Measurements from ENCODE around the gene PPTC7. TPM values are rescaled to one million over a fixed set of nuclear protein-coding genes. Genes with fewer than 3 reads are reported as not detected.

The PPTC7 gene
- total and polyA plus RNA-seq, 2 of the 13 experiments (the other 11 are each of a cell fraction or from before 2014, with no cell fraction given), result 4.8 to 12.3 TPM

DNA sequence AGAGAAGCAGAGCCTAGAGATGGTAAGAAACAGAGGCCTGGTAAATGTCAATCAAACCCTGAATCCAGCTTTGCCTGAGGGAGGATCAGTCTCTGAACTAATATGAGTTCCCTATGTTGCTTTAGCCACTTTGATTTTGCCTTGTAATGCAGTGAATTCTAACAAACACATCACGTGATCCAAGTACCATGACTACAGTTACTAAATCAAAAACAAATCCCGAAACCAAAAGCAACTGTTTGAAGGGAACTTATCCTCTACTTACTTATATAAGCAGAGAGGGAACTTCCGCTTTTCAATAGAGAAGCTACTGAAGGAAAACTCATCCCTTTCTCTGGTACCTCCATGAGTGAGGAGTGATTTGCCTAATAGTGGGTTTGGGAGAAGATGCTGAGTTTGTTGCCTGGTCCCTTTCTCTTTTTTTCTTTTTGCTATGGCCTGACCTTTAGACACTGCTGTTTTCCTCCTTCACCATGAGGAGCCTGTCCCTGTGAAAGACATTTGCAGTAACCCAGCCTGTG is 7.7 kb upstream of the PPTC7 start:
- 8% methylated on average over 3 of the region's 3 CpGs for WGBS (ENCODE audit: low lambda C conversion rate)
- TF ChIP-seq BHLHE40 (IDR thresholded peaks at IDR 0.05; ENCODE audit: low read length) (peak; percentile 29; the same call in 1 of the 2 replicates), RFX1 (IDR thresholded peaks at IDR 0.05) (peak; percentile 38; the same call in 1 of the 2 replicates), ISX (CRISPR knock-in tag; conservative IDR thresholded peaks at IDR 0.05) (no peak), ZSCAN20 (CRISPR knock-in tag; IDR thresholded peaks at IDR 0.05; ENCODE audit: borderline replicate concordance) (no peak), ZNF234 (CRISPR knock-in tag; conservative IDR thresholded peaks at IDR 0.05) (no peak), GATAD2A (CRISPR knock-in tag; IDR thresholded peaks at IDR 0.05) (no peak), IKZF1 (IDR thresholded peaks at IDR 0.05) (no peak), JUND (CRISPR knock-in tag; IDR thresholded peaks at IDR 0.05) (no peak), HHEX (CRISPR knock-in tag; IDR thresholded peaks at IDR 0.05) (no peak), GTF2F1 (IDR thresholded peaks at IDR 0.05; ENCODE audit: low read length) (no peak), ZNF616 (CRISPR knock-in tag; IDR thresholded peaks at IDR 0.05; ENCODE audit: low read depth) (no peak), ZNF782 (CRISPR knock-in tag; IDR thresholded peaks at IDR 0.05; ENCODE audit: borderline replicate concordance) (no peak), MAF1 (CRISPR knock-in tag; IDR thresholded peaks at IDR 0.05; ENCODE audit: borderline replicate concordance) (no peak), NFKBIZ (CRISPR knock-in tag; IDR thresholded peaks at IDR 0.05) (no peak), ZNF3 (CRISPR knock-in tag; IDR thresholded peaks at IDR 0.05) (no peak), LCORL (IDR thresholded peaks at IDR 0.05) (0 out of 2 replicates have a peak, but pooled peaks have one; percentile 37), LCORL (CRISPR knock-in tag; IDR thresholded peaks at IDR 0.05) (no peak), RAD51 (IDR thresholded peaks at IDR 0.05; ENCODE audit: borderline replicate concordance) (peak; percentile 93), FOSL1 (CRISPR knock-in tag; IDR thresholded peaks at IDR 0.05; ENCODE audit: borderline replicate concordance) (no peak), SMARCC2 (IDR thresholded peaks at IDR 0.05) (no peak), TOE1 (CRISPR knock-in tag; IDR thresholded peaks at IDR 0.05) (no peak), SATB2 (CRISPR knock-in tag; IDR thresholded peaks at IDR 0.05) (no peak), AGO2 (optimal IDR thresholded peaks at IDR 0.05; ENCODE audit: low read depth, low read length) (no peak), DR1 (CRISPR knock-in tag; IDR thresholded peaks at IDR 0.05) (no peak), FOXK2 (IDR thresholded peaks at IDR 0.05) (no peak), TEAD2 (CRISPR knock-in tag; IDR thresholded peaks at IDR 0.05) (no peak)
- TF ChIP-seq, protein P1, sequence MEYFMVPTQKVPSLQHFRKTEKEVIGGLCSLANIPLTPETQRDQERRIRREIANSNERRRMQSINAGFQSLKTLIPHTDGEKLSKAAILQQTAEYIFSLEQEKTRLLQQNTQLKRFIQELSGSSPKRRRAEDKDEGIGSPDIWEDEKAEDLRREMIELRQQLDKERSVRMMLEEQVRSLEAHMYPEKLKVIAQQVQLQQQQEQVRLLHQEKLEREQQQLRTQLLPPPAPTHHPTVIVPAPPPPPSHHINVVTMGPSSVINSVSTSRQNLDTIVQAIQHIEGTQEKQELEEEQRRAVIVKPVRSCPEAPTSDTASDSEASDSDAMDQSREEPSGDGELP (IDR thresholded peaks at IDR 0.05; ENCODE audit: borderline replicate concordance, low read depth), result no peak
- TF ChIP-seq, protein P2, sequence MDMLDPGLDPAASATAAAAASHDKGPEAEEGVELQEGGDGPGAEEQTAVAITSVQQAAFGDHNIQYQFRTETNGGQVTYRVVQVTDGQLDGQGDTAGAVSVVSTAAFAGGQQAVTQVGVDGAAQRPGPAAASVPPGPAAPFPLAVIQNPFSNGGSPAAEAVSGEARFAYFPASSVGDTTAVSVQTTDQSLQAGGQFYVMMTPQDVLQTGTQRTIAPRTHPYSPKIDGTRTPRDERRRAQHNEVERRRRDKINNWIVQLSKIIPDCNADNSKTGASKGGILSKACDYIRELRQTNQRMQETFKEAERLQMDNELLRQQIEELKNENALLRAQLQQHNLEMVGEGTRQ (IDR thresholded peaks at IDR 0.05; ENCODE audit: low read depth, low read length), result peak; percentile 87
- TF ChIP-seq, protein P2 (CRISPR knock-in tag; IDR thresholded peaks at IDR 0.05; ENCODE audit: borderline replicate concordance), result peak; percentile 48; the same call in 1 of the 2 replicates

More for the DNA sequence above, 7.7 kb upstream of the PPTC7 start:
- peak; percentile 31; the same call in 2 of the 3 replicates for ATAC-seq
- Histone ChIP-seq H3K9ac (ENCODE audit: insufficient read depth, low read depth, low read length) (peak overlapping the region; percentile 27), H3K27me3 (ENCODE audit: control insufficient read depth in 1 of 2, insufficient read depth in 2 of 2, low read length in 2 of 2) (no peaks in the 10 kb centered on the region), H3K4me3 (replicated peaks in 1 of 3; ENCODE audit: insufficient read depth in 1 of 3, low read depth in 2 of 3, low read length in 3 of 3) (peak overlapping the region in 1 of 3 experiments; percentile 52; a peak in 1 of 6 replicates), H3K9me3 (ENCODE audit: low read length) (no peaks in the 10 kb centered on the region), H4K20me1 (ENCODE audit: insufficient read depth, low read length) (no peaks in the 10 kb centered on the region), H3K4me2 (ENCODE audit: low read depth, low read length) (peak overlapping the region; percentile 76), H3K79me2 (ENCODE audit: insufficient read depth, low read length) (no peaks in the 10 kb centered on the region), H3K27ac (ENCODE audit: extremely low read length, insufficient read depth, low read length) (peak overlapping the region; percentile 80), H3K4me1 (ENCODE audit: insufficient read depth, low read length) (peaks cover 36% of the 10 kb centered on the region), H2AFZ (ENCODE audit: low read length) (no peak overlapping the region), H3K36me3 (replicated peaks in 1 of 2; ENCODE audit: control insufficient read depth in 1 of 2, insufficient read depth in 2 of 2, low read length in 2 of 2) (no peaks in the 10 kb centered on the region)
- DNase-seq (ENCODE audit: low spot score), result peak; percentile 70
- POLR2A ChIA-PET, result interaction anchor here (1.5 to 2.8 kb wide), 4 partner anchors 9 to 25 kb away, joined by 4 to 15 read pairs (median 8); no protein-coding TSS in a partner anchor
- in situ Hi-C loops (cut with HindIII; ENCODE audit: extremely low pct_ligation_motif_present, low pct_unique_long_range_greater_than_20kb), result loop anchor here (5.0 to 25.0 kb wide), 2 partner anchors 34 to 479 kb away; partner anchors contain the start of gene IFT81
- CTCF ChIA-PET (ENCODE audit: low intra/inter-chr PET ratio, low total read pairs), result no interaction called here
- no TSS peak for BruUV-seq (replicated peaks)
- no peak for FAIRE-seq
- intact Hi-C loops (cut with micrococcal nuclease; ENCODE audit: unreplicated experiment), result loop anchor here (1.0 kb wide), 1 partner anchor 16 kb away; no protein-coding TSS in a partner anchor
